ENCODE measurements around the gene THAP6.
"Not testable (repeated sequence)": the region's sequence is repeated elsewhere in the genome, so short reads cannot be mapped to it uniquely, and the experiment has no call there.

Gene THAP6

DNA sequence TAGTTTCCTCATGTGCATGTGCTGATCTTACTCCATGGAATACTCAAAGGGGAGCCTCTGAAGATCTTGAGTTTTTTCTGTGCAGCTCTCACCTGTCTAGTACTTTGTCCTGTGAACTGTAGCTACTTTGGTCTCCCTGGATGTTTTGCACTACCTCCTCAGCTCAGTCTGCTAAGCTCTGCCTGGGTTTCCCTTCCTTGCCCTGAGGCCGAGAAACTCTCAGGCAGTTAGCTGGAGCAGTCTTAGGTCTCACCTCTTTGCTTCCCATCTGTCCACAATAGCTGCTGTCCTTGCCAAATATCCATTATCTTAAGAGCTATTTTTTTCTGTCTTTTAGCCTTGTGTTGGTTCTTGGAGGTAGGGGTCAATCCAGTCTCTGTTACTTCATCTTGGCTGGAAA, 11.6 kb downstream of the THAP6 start:
- no peaks in the 10 kb centered on the region for H4K20me1 ChIP-seq (ENCODE audit: insufficient read depth, low read length)
- H3K4me3 ChIP-seq (ENCODE audit: low read depth in 1 of 2, low read length in 2 of 2): no peak overlapping the region
- H3K4me2 ChIP-seq (ENCODE audit: insufficient read depth, low read length): no peak overlapping the region
- ATAC-seq (ENCODE audit: insufficient read depth, low read depth): no peak
- H3K9ac ChIP-seq (ENCODE audit: low read depth, low read length): no peak overlapping the region
- H3K4me1 ChIP-seq (ENCODE audit: insufficient read depth, low read length): no peaks in the 10 kb centered on the region
- no peak overlapping the region for H2AFZ ChIP-seq (ENCODE audit: low read depth, low read length)
- no peak overlapping the region for H3K27ac ChIP-seq (ENCODE audit: low read length)
- peaks cover 1% of the 10 kb centered on the region for H3K9me3 ChIP-seq (ENCODE audit: insufficient read depth, low read length, severe bottlenecking)
- H3K79me2 ChIP-seq (ENCODE audit: insufficient read depth, low read length): no peaks in the 10 kb centered on the region
- H3K27me3 ChIP-seq (ENCODE audit: insufficient read depth, low read length, poor library complexity): no peaks in the 10 kb centered on the region
- no peak for DNase-seq
- TF ChIP-seq, protein P1, sequence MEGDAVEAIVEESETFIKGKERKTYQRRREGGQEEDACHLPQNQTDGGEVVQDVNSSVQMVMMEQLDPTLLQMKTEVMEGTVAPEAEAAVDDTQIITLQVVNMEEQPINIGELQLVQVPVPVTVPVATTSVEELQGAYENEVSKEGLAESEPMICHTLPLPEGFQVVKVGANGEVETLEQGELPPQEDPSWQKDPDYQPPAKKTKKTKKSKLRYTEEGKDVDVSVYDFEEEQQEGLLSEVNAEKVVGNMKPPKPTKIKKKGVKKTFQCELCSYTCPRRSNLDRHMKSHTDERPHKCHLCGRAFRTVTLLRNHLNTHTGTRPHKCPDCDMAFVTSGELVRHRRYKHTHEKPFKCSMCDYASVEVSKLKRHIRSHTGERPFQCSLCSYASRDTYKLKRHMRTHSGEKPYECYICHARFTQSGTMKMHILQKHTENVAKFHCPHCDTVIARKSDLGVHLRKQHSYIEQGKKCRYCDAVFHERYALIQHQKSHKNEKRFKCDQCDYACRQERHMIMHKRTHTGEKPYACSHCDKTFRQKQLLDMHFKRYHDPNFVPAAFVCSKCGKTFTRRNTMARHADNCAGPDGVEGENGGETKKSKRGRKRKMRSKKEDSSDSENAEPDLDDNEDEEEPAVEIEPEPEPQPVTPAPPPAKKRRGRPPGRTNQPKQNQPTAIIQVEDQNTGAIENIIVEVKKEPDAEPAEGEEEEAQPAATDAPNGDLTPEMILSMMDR (IDR thresholded peaks at IDR 0.05; ENCODE audit: borderline replicate concordance, extremely low read depth, low read length, poor library complexity, severe bottlenecking): no peak
- TF ChIP-seq EZH2 (IDR thresholded peaks at IDR 0.05; ENCODE audit: borderline replicate concordance, low read depth, low read length, severe bottlenecking): no peak
- H3K36me3 ChIP-seq (ENCODE audit: insufficient read depth, low read length): peaks cover 68% of the 10 kb centered on the region

DNA sequence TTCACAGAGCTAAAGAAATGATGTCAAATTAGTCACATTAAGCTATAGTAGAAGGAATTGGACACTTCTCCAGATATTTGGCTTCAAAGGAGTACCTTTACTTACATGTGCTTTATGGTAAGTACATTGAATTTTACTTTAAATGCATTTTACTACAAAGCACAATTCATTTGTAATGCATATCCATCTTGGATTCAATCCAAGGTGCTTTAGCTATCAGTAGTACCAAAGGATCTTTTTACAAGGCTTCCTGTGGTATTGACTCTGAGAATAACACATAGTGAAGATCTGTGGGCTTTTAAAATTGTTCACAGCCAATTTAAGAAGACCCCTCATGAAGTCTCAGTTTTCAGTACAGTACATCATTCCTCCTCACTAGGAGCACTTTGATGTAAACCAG, 13.2 kb downstream of the THAP6 start:
- H3K4me3 ChIP-seq (ENCODE audit: low read depth in 1 of 2, low read length in 2 of 2): no peak overlapping the region
- no peaks in the 10 kb centered on the region for H3K27me3 ChIP-seq (ENCODE audit: insufficient read depth, low read length, poor library complexity)
- no peak overlapping the region for H2AFZ ChIP-seq (ENCODE audit: low read depth, low read length)
- no peaks in the 10 kb centered on the region for H4K20me1 ChIP-seq (ENCODE audit: insufficient read depth, low read length)
- no peaks in the 10 kb centered on the region for H3K79me2 ChIP-seq (ENCODE audit: insufficient read depth, low read length)
- no peak for ATAC-seq (ENCODE audit: insufficient read depth, low read depth)
- H3K36me3 ChIP-seq (ENCODE audit: insufficient read depth, low read length): peaks cover 77% of the 10 kb centered on the region
- no peak overlapping the region for H3K4me2 ChIP-seq (ENCODE audit: insufficient read depth, low read length)
- no peaks in the 10 kb centered on the region for H3K4me1 ChIP-seq (ENCODE audit: insufficient read depth, low read length)
- no peak for DNase-seq
- TF ChIP-seq, protein P1 (IDR thresholded peaks at IDR 0.05; ENCODE audit: borderline replicate concordance, extremely low read depth, low read length, poor library complexity, severe bottlenecking): no peak
- TF ChIP-seq EZH2 (IDR thresholded peaks at IDR 0.05; ENCODE audit: borderline replicate concordance, low read depth, low read length, severe bottlenecking): no peak
- H3K9ac ChIP-seq (ENCODE audit: low read depth, low read length): no peak overlapping the region
- H3K27ac ChIP-seq (ENCODE audit: low read length): no peak overlapping the region
- H3K9me3 ChIP-seq (ENCODE audit: insufficient read depth, low read length, severe bottlenecking): peaks cover 7% of the 10 kb centered on the region

DNA sequence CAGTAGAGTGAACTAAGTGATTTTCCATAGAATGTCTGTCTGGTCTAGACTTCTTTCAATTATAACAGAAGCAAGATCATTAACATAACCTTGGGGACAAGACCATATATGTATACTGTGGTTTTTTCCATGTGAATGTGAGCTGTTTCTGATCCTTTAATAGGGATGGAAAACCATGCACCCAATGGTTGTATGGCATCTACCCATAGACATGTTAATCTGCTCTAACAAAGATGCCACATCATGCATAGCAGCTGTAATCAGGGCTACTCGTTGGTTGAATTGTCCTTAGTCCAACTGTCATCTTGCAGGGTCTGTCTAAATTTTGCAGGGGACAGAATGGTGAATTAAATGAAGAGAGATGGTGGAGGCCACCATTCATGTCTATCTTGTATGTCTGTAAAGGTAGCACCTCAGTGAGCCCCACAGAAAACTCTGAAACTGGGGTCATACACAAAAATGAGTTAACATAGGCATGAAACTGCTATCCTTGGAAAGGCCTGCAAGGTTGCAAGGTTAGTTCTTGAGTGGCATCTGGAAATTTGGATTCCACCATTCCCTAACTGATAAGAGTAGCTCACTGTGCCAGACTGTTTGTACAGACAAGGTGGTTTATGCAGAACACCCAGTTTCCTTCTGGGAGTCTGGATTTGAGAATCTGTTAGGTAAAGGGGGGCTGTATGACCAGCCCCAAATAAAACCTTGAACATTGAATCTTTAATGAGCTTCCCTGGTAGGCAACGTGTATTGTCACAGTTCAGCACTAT, 16.5 kb downstream of the THAP6 start:
- no peaks in the 10 kb centered on the region for H3K4me1 ChIP-seq (ENCODE audit: insufficient read depth, low read length)
- DNase-seq (no peak), ATAC-seq (ENCODE audit: insufficient read depth, low read depth) (no peak)
- no peak for TF ChIP-seq EZH2 (IDR thresholded peaks at IDR 0.05; ENCODE audit: borderline replicate concordance, low read depth, low read length, severe bottlenecking)
- TF ChIP-seq, protein P1 (IDR thresholded peaks at IDR 0.05; ENCODE audit: borderline replicate concordance, extremely low read depth, low read length, poor library complexity, severe bottlenecking): no peak
- H3K4me3 ChIP-seq (ENCODE audit: low read depth in 1 of 2, low read length in 2 of 2): no peak overlapping the region
- no peak overlapping the region for H2AFZ ChIP-seq (ENCODE audit: low read depth, low read length)
- peaks cover 68% of the 10 kb centered on the region for H3K36me3 ChIP-seq (ENCODE audit: insufficient read depth, low read length)
- H3K9me3 ChIP-seq (ENCODE audit: insufficient read depth, low read length, severe bottlenecking): peaks cover 7% of the 10 kb centered on the region
- H4K20me1 ChIP-seq (ENCODE audit: insufficient read depth, low read length): no peaks in the 10 kb centered on the region
- H3K27ac ChIP-seq (ENCODE audit: low read length): no peak overlapping the region
- H3K27me3 ChIP-seq (ENCODE audit: insufficient read depth, low read length, poor library complexity): no peaks in the 10 kb centered on the region
- H3K4me2 ChIP-seq (ENCODE audit: insufficient read depth, low read length): no peak overlapping the region
- no peak overlapping the region for H3K9ac ChIP-seq (ENCODE audit: low read depth, low read length)
- H3K79me2 ChIP-seq (ENCODE audit: insufficient read depth, low read length): no peaks in the 10 kb centered on the region

DNA sequence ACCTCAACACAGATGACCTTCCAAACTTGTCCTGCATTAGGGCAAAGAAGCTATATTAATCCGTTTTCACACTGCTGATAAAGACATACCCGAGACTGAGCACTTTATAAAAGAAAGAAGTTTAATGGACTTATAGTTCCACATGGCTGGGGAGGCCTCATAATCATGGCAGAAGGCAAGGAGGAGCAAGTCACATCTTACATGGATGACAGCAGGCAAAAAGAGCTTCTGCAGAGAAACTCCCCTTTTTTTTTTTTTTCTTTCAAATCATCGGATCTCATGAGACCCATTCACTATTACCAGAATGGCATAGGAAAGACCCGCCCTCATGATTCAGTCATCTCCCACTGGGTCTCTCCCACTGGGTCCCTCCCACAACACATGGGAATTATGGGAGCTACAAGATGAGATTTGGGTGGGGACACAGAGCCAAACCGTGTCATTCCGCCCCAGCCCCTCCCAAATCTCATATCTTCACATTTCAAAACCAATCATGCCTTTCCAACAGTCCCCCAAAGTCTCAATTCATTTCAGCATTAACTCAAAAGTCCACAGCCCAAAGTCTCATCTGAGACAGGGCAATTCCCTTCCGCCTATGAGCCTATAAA, 17.4 kb downstream of the THAP6 start:
- not testable (repeated sequence) for H3K27me3 ChIP-seq (ENCODE audit: insufficient read depth, low read length, poor library complexity); H3K4me1 ChIP-seq (ENCODE audit: insufficient read depth, low read length); H3K9ac ChIP-seq (ENCODE audit: low read depth, low read length); ATAC-seq (ENCODE audit: insufficient read depth, low read depth); H3K4me2 ChIP-seq (ENCODE audit: insufficient read depth, low read length); DNase-seq; H3K4me3 ChIP-seq (ENCODE audit: low read depth in 1 of 2, low read length in 2 of 2); H3K79me2 ChIP-seq (ENCODE audit: insufficient read depth, low read length); H3K27ac ChIP-seq (ENCODE audit: low read length); H3K9me3 ChIP-seq (ENCODE audit: insufficient read depth, low read length, severe bottlenecking); H4K20me1 ChIP-seq (ENCODE audit: insufficient read depth, low read length); H2AFZ ChIP-seq (ENCODE audit: low read depth, low read length)
- H3K36me3 ChIP-seq (ENCODE audit: insufficient read depth, low read length): peaks cover 62% of the 10 kb centered on the region

DNA sequence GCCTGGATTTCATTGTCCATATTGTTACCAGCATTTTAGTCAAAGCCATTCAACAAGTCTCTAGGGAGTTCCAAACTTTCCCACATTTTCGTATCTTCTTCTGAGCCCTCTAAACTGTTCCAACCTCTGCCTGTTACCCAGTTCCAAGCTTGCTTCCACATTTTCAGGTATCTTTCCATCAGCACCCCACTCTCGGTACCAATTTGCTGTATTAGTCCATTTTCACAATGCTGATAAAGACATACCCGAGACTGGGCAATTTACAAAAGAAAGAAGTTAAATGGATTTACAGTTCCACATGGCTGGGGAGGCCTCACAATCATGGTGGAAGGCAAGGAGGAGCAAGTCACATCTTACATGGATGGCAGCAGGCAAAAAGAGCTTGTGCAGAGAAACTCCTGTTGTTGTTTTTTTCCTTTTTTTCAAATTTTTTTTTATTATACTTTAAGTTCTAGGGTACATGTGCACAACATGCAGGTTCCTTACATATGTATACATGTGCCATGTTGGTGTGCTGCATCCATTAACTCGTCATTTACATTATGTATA, 19.1 kb downstream of the THAP6 start:
- H3K4me1 ChIP-seq (ENCODE audit: insufficient read depth, low read length); H4K20me1 ChIP-seq (ENCODE audit: insufficient read depth, low read length); H3K4me3 ChIP-seq (ENCODE audit: low read depth in 1 of 2, low read length in 2 of 2); DNase-seq; H3K27me3 ChIP-seq (ENCODE audit: insufficient read depth, low read length, poor library complexity); ATAC-seq (ENCODE audit: insufficient read depth, low read depth); H3K27ac ChIP-seq (ENCODE audit: low read length); H3K79me2 ChIP-seq (ENCODE audit: insufficient read depth, low read length); H3K4me2 ChIP-seq (ENCODE audit: insufficient read depth, low read length); H3K9ac ChIP-seq (ENCODE audit: low read depth, low read length); H2AFZ ChIP-seq (ENCODE audit: low read depth, low read length): not testable (repeated sequence)
- peaks cover 11% of the 10 kb centered on the region for H3K9me3 ChIP-seq (ENCODE audit: insufficient read depth, low read length, severe bottlenecking)
- H3K36me3 ChIP-seq (ENCODE audit: insufficient read depth, low read length): peaks cover 44% of the 10 kb centered on the region

All from DND-41 (cell line).